HG03045 (cell line): ENCODE results near the gene XPR1.

Experiments
- ATAC-seq: cut with Tn5 transposase; IDR thresholded peaks from one replicate; pipeline ENCODE4 v1.9.1; 2021; ENCODE audit warnings: mild to moderate bottlenecking, moderate library complexity; ENCODE audit not compliant: unreplicated experiment

XPR1 gene

DNA sequence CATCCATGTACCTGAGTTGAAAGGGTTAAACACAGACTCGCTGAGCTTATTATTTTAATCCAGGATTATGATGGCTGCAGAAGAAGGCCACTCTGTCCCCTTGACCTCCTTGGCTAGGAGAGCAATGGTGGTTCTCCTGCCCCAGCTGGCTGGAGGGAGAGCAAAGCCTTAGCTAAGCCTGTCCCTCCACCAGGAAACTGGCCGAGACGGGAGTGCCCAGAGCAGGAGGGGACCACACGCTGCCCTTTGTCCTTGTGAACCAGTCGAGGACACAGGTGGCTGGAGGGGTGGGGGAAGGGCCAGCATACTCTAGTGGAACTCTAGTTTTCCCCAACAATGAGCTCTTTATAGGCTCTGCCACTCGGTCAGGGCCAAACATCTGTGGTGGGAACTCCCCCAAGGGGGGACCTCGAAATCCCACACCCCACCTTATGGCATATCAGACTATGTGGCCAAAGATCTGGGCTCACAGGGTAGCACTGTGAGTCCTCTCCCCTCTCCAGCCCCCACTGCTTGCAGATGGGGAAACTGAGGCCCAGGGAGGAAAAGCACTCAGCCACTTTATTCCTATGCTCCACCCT, 293.7 kb downstream of the XPR1 start:
- no peak for ATAC-seq

DNA sequence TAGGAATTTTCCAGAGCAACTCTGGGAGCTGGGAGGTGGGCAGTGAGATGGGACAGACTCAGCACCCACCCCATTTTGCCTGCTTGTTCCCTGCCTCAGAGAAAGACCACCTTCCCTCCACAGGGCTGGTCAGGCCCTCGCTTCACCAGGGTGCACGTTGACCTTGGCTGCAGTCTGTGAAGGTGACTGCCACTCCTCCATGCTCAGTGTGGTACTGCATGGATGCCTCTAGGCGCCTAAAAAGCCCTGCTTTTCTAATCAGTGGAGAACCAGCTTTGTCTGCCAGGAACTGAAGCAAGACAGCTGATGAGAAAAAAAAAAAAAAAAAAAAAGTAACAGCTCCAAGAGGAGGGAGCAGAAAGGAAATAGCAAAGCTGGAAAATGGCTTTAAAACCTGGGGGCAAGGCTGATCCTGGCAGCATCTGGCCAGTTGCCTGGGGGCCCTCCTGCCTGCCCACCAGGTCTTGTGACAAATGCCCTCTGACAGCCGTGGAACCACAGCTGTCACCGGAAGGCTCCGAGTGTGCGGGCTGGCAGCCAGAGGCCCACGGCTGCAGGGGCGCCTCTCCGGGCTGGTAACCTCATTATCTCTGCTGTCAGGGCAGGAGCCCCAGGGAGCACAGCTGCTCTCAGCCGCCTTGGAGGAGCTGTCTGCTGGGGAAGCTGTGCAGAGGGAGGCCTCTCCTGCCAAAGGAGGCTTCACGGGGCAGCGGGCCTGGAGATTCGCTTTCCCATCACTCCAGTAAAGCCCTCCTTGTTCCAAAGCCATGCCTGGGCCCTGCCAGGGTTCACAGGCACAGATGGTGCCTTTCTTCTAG, 294.6 kb downstream of the XPR1 start:
- no peak for ATAC-seq

DNA sequence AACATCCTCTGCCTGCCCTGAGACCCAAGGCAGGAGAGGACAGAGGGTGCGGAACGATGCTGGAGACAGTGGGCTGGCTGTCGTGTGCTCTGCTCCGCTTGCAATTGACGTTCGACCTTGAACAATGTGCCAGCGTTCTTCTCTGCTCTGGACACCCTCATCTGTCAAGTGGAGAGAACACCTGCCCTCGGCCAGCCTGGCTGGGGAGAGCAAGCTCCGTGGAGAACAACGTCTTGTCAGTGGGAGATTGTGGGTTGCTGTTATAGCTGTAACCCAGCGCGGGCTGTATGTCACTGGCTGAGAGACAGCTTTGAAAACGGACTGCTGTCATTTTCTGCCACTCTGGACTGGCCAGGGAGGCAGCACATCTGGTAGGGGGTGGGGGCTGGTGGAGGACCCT, 295.5 kb downstream of the XPR1 start:
- ATAC-seq, result no peak

- no peak for ATAC-seq
Observed at GRCh38 chr1:180927841-180928240, 296.0 kb downstream of the XPR1 start.

DNA sequence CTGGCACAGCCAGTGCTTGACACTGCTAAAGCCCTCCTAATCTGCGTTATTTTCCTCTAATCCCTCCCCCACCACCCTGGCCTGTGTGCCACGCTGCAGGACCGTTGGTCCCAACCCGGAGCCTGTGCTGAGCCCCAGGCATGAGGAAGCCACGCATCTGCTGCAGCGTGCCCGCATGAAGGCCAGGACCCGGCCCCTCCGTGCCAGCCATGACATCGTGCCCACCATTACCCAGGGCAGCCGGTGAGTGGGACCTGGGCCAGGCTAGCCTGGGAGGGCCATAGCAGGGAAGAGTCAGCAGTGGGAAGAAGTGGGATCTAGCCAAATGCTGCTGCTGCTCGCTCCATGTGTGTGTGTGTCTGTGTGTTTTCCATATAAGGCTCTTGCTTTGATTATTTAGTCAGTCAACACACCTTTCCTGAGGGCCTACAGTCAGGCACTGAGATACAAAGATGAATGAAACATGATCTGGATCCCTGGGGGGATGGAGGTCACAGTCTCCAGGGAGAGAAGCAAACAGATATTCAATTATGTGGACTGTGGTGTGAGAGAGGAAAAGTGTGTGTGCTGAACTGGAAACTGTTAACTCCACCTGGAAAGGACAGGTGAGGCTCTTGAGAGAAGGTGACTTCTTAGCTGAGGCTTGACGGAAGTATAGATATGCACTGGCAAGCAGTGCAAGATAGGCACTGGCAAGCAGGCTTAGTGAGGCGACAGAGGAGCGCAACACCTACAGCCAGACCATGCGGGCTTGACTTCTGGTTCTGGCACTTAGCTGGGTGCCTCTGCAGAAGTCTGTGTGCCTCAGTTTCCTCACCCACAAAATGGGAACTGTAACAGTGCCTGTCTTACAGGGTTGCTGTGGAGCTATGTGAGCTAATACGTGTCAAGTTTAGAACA, 296.8 kb downstream of the XPR1 start:
- no peak for ATAC-seq

GRCh38 chr1:180929389-180929788, 297.6 kb downstream of the XPR1 start:
- no peak for ATAC-seq

- no peak for ATAC-seq
Observed at GRCh38 chr1:180930687-180931086, 298.9 kb downstream of the XPR1 start.

- ATAC-seq, result no peak
Observed at GRCh38 chr1:180931529-180931928, 299.7 kb downstream of the XPR1 start.

- ATAC-seq, result no peak
Observed at GRCh38 chr1:180932378-180932777, 300.6 kb downstream of the XPR1 start.

DNA sequence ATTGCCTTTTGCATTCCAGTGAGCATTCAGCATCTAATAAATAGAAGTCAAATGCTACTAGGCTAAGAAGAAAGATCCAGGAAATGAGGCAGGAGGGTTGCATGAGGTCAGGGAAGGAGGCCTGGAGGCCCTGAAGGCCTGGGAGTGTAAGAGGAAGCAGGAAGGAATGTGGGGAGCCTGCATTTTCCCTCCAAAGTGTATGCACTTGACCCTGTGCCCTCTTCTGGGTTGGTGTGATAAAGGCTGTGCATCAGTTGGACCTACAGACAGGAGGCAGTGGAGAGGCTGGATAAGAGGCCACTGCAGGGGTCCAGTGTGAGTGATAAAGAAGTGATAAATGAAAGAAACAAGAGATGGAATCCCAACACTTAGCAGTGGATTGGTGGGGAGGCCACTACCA, 301.3 kb downstream of the XPR1 start:
- no peak for ATAC-seq

DNA sequence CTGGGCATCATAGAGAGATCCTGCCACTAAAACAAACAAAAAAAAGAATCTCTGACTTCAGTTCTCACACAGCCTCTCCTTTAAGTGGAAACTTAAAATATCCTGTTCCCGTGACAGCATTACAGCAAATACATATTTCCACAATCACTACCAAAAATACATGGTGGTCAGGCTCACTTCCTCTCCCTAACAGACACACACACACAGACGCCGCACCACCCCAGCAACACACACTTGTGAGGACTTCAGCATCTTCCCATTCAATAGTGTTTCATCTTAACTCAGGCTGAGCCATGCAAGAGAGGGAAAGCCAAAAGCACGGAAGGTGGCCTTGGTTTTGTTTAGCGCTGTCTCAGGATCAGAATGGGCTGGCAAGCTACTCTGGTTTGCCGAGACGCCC, 302.7 kb downstream of the XPR1 start:
- ATAC-seq, result no peak

GRCh38 chr1:180935326-180936109, 303.7 kb downstream of the XPR1 start:
- no peak for ATAC-seq

GRCh38 chr1:180936110-180937011, 304.5 kb downstream of the XPR1 start:
- ATAC-seq, result no peak

- no peak for ATAC-seq
Observed at GRCh38 chr1:180937012-180937372, 305.2 kb downstream of the XPR1 start.

DNA sequence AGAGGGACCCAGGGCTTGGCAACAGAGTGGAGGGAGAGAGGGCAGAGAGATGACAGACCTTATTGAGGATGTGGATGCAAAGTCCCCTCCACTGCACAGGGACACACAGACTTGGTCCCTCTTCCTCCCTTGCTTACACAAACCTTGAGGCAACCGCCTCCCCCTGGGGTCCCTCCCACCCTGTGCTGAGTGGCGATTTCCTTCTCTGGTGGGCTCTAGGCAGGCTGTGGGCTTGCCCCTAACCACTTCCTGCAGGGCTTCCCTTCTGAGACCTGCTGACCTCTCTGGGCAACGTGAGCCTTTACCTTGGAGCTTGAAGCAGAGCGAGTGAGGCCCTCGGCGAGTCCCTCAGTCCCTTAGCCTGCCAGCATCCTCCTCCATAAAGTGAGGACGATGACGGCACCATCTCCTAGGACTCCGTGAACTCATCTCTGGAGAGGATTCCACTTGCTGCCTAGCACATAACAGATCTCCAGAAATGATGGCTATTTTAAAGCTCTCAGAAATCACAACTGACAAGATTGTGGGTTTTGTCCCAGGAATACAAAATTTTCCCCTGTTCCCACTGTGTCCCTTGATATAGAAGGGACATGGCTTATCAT, 305.9 kb downstream of the XPR1 start:
- ATAC-seq, result no peak

GRCh38 chr1:180939073-180939710, 307.4 kb downstream of the XPR1 start:
- ATAC-seq, result no peak

DNA sequence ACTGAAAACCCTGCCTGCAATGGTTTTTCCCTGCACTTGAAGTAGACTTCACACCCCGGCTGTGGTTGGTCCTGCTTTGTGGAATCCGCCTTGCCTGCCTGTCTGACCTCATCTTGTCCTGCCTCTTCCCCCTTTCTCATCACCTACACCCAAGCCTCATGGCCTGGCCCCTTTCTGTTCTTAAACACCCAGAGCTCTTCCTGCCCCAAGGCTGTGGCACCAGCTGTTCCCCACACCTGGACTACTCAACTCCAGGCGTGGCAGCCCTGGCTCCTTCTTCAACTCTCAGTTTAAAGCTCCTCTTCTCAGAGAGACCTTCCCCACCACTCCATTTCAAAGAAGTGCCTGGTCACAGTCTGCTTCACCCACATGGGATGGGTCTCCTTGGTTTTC, 307.9 kb downstream of the XPR1 start:
- no peak for ATAC-seq
